Peyer's patch (tissue), 4 donors: ENCODE results near the gene MAPK10. TPM values are rescaled to one million over a fixed set of nuclear protein-coding genes. Genes with fewer than 3 reads are reported as not detected.
"Not testable (repeated sequence)": the region's sequence is repeated elsewhere in the genome, so short reads cannot be mapped to it uniquely, and the experiment has no call there.

ENCODE experiments used
- DNase-seq, 3 donors: peaks; one replicate each; pipeline ENCODE4 v3.0.0-alpha.2; 2017 to 2019
- H3K27ac ChIP-seq, 4 donors: fragments of 200-600 bp; sonication (generic); one replicate each; pipeline ENCODE4 v1.5.1; 2016 to 2019
- H3K27me3 ChIP-seq, 2 donors: fragments of 200-600 bp; sonication (generic); one replicate each; pipeline ENCODE4 v1.5.1; 2019
- H3K36me3 ChIP-seq, 3 donors: fragments of 200-600 bp; sonication (generic); one replicate each; pipeline ENCODE4 v1.5.1; 2016 to 2019
- H3K4me1 ChIP-seq, 4 donors: fragments of 200-600 bp; sonication (generic); one replicate each; pipeline ENCODE4 v1.5.1; 2016 to 2019
- H3K4me3 ChIP-seq, 4 donors: fragments of 200-600 bp; sonication (generic); 1 replicate in 3 of 4; 2 replicates in 1 of 4; pipeline ENCODE4 v1.5.1; 2016 to 2019; ENCODE audit warnings: mild to moderate bottlenecking in 1 of 4
- H3K9me3 ChIP-seq, 4 donors: fragments of 200-600 bp; sonication (generic); one replicate each; pipeline ENCODE4 v1.5.1; 2016 to 2019; ENCODE audit warnings: mild to moderate bottlenecking in 1 of 4
- POLR2A ChIP-seq, 2 donors: fragments of 450-650 bp; IDR thresholded peaks; one replicate each; pipeline ENCODE4 v1.5.1; 2017; ENCODE audit warnings: antibody characterized with exemption in 2 of 2, mild to moderate bottlenecking in 2 of 2, moderate library complexity in 2 of 2
- total RNA-seq, 4 donors: library from RNA; depleted of rRNA; stranded (reverse); fragments of >200 nt; gene quantifications; one replicate each; pipeline ENCODE4 v1.1.0, GENCODE V29; 2016
- TF ChIP-seq, protein P1 (sequence below), 6 experiments: fragments of 450-650 bp in 4 of 6; fragments of 200-600 bp in 2 of 6; sonication (generic) in 1 of 6; IDR thresholded peaks; one replicate each; pipeline ENCODE4 v1.5.1; 2017 to 2019; ENCODE audit warnings: antibody characterized with exemption in 6 of 6, mild to moderate bottlenecking in 3 of 6, moderate library complexity in 1 of 6

Gene MAPK10
- total RNA-seq, 4 donors from 2014 or later: 1.8 to 35.5 (median 7.3) TPM

DNA sequence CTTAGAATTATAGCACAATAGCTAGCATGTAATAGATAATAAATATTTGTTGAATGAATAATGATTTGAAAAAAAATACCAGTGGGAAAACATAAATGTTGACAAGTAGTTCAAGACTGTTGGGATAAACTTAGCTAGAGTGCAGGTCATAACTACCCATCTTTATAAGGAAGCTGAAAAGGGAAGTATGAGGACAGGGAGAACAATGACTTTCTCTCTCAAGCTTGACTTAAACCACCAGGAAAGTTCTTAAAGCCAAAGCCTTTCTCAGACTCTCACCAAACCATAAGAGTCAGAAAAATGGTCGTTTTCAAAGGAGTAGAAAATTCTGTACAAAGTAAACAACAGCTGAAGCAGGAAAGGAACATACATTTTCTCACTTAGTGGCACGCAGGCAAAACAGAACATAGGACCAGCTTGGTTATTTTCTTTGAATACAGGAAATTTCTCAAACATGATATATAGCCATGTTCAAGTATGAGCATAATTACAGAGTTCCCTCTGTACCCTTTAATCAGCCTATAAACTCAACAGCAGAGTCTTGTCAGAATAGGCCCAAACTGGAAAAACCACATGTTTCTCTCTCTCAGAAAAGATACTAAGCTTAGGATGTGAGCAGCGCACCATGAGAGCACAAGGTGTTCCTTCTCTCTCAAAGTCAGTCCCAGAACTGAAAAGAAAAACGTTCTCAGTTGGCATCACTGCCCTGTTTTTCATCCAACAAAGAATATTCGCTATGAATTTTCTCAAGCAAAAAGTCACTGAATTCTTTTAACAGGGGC, 28.7 kb downstream of the MAPK10 start:
- Histone ChIP-seq H3K4me3 (no peak overlapping the region), H3K27me3 (no peaks in the 10 kb centered on the region), H3K36me3 (no peaks in the 10 kb centered on the region), H3K9me3 (no peaks in the 10 kb centered on the region), H3K27ac (no peak overlapping the region), H3K4me1 (no peaks in the 10 kb centered on the region)
- TF ChIP-seq POLR2A (IDR thresholded peaks at IDR 0.05): no peak
- TF ChIP-seq, protein P1, sequence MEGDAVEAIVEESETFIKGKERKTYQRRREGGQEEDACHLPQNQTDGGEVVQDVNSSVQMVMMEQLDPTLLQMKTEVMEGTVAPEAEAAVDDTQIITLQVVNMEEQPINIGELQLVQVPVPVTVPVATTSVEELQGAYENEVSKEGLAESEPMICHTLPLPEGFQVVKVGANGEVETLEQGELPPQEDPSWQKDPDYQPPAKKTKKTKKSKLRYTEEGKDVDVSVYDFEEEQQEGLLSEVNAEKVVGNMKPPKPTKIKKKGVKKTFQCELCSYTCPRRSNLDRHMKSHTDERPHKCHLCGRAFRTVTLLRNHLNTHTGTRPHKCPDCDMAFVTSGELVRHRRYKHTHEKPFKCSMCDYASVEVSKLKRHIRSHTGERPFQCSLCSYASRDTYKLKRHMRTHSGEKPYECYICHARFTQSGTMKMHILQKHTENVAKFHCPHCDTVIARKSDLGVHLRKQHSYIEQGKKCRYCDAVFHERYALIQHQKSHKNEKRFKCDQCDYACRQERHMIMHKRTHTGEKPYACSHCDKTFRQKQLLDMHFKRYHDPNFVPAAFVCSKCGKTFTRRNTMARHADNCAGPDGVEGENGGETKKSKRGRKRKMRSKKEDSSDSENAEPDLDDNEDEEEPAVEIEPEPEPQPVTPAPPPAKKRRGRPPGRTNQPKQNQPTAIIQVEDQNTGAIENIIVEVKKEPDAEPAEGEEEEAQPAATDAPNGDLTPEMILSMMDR (IDR thresholded peaks at IDR 0.05): no peak
- DNase-seq: no peak

DNA sequence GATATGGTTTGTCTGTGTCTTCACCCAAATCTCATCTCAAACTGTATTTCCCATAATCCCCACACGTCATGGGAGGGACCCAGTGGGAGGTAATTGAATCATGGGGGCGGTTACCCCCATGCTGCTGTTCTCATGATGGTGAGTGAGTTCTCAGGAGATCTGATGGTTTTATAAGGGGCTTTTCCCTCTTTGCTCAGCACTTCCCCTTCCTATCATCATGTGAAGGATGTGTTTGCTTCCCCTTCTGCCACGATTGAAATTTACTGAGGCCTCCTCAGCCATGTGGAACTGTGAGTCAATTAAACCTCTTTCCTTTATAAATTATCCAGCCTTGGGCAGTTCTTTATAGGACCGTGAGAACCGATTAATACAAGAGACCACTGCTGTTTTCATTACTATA, 29.4 kb downstream of the MAPK10 start:
- H3K4me1 ChIP-seq, H3K27me3 ChIP-seq, H3K36me3 ChIP-seq, H3K9me3 ChIP-seq, DNase-seq, H3K4me3 ChIP-seq, H3K27ac ChIP-seq: not testable (repeated sequence)

DNA sequence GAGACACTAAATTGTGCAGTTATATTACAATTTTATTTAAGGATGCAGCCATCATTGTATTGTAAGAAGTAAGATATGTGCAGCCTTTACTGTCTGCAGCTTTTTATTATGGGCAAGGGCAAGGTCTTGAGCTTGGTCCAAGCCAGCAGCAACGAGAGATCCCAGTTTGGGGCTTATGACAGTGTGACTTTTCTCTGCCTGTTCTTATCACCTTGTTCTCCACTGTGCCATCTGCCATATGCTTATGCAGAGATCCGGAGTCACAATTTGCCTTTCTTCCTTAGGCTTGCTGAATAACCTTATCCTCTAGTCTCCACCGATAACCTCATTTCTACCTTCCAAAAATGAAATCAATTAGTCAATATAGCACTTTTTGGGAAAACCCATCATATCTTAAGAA, 30.4 kb downstream of the MAPK10 start:
- TF ChIP-seq, protein P1 (IDR thresholded peaks at IDR 0.05): no peak
- TF ChIP-seq POLR2A (IDR thresholded peaks at IDR 0.05): no peak
- Histone ChIP-seq H3K36me3 (no peaks in the 10 kb centered on the region), H3K9me3 (no peaks in the 10 kb centered on the region), H3K4me3 (no peak overlapping the region), H3K27me3 (no peaks in the 10 kb centered on the region), H3K4me1 (no peaks in the 10 kb centered on the region), H3K27ac (no peak overlapping the region)
- DNase-seq: no peak

DNA sequence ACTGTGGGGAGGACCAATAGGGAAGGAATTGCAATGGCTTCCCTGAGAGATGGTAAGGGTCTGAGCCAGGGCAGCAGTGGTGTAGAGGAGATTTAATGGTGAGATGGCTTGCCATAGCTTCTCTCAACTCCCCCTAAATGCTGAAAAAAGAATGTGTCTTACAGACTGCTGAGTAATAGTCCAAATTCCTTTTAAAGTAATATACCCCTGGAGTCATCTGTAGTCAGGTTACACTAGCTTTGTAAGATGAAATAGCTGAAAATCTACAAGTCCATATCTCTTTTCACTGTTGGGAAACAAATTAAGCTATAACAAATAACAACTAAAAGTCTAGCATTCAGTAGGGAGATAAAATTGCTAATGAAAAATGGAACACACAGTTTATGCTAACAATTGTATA, 33.5 kb downstream of the MAPK10 start:
- TF ChIP-seq, protein P1 (IDR thresholded peaks at IDR 0.05): no peak
- TF ChIP-seq POLR2A (IDR thresholded peaks at IDR 0.05): no peak
- Histone ChIP-seq H3K9me3 (no peaks in the 10 kb centered on the region), H3K4me3 (no peak overlapping the region)

DNA sequence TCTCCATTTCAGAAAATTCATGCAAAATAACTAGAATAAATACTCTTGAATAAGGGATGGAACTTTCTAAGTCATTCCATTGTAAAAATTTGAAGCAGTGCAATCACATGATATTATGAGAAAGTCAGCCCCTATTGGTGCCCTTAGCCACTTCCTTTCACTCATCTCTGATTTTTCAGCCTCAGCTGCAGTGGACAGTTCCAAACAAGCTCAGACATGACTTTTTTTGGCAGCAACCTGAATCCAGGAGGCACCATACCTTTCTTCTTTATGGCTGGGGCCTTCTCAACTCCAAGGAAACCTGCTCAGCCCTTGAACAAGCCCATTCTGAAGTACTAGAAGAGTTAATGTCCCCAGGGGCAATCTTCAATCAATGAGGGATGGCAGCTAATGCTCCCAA, 40.5 kb downstream of the MAPK10 start:
- no peak for DNase-seq
- TF ChIP-seq, protein P1 (IDR thresholded peaks at IDR 0.05): no peak
- no peak for TF ChIP-seq POLR2A (IDR thresholded peaks at IDR 0.05)
- H3K4me3 ChIP-seq: no peak overlapping the region
- H3K27me3 ChIP-seq: no peaks in the 10 kb centered on the region
- H3K36me3 ChIP-seq: no peaks in the 10 kb centered on the region
- H3K4me1 ChIP-seq: no peaks in the 10 kb centered on the region
- H3K27ac ChIP-seq: no peak overlapping the region
- no peaks in the 10 kb centered on the region for H3K9me3 ChIP-seq

More for the DNA sequence above, 33.5 kb downstream of the MAPK10 start:
- H3K27me3 ChIP-seq: no peaks in the 10 kb centered on the region
- H3K36me3 ChIP-seq: no peaks in the 10 kb centered on the region
- H3K4me1 ChIP-seq: no peaks in the 10 kb centered on the region
- H3K27ac ChIP-seq: no peak overlapping the region
- DNase-seq: no peak

DNA sequence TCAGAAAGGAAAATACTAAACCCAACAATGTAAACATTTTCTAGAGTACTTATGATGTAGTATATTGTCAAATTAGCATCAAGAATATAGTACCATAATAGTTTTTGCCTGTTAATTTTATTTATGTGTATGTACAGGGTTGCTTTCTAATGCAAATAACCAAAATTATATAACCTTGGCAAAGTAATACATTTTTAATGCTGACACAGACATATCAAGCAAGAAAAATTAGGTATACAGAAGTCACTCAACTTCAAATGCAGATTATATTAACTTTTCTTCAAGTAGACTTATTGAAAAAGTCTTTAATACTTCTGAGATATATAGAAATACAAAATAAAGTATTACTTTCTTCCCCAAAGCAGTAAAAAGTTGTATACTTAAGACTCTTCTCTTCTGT, 44.3 kb downstream of the MAPK10 start:
- no peak for DNase-seq
- TF ChIP-seq, protein P1 (IDR thresholded peaks at IDR 0.05): no peak
- TF ChIP-seq POLR2A (IDR thresholded peaks at IDR 0.05): no peak
- no peaks in the 10 kb centered on the region for H3K4me1 ChIP-seq
- H3K4me3 ChIP-seq: no peak overlapping the region
- H3K27ac ChIP-seq: no peak overlapping the region
- no peaks in the 10 kb centered on the region for H3K27me3 ChIP-seq
- no peaks in the 10 kb centered on the region for H3K9me3 ChIP-seq
- no peaks in the 10 kb centered on the region for H3K36me3 ChIP-seq
